Neural cell (in vitro differentiated cells): ENCODE data around the gene CCDC24. TPM values are rescaled to one million over a fixed set of nuclear protein-coding genes. Genes with fewer than 3 reads are reported as not detected.

Experiments used
- H2AFZ ChIP-seq: fragments of 200-600, 300-800 bp; sonication (generic), shearing (Covaris generic); 2 replicates; pipeline ENCODE4 v1.6.0; 2014; ENCODE audit warnings: low read depth, mild to moderate bottlenecking, antibody characterized with exemption, low read length, moderate library complexity
- H3F3A ChIP-seq: fragments of 200-600 bp; shearing (Covaris generic); 2 replicates; pipeline ENCODE4 v1.6.1; 2016; ENCODE audit warnings: mild to moderate bottlenecking, moderate library complexity, mixed read lengths, antibody characterized with exemption, low read length; ENCODE audit not compliant: insufficient read depth, poor library complexity, severe bottlenecking
- H3K27ac ChIP-seq: fragments of 200-600, 300-800 bp; sonication (generic), shearing (Covaris generic); 2 replicates; pipeline ENCODE4 v1.5.1; 2014; ENCODE audit warnings: mild to moderate bottlenecking, low read length, moderate library complexity
- H3K27me3 ChIP-seq: fragments of 300-800, 200-600 bp; sonication (generic), shearing (Covaris generic); 2 replicates; pipeline ENCODE4 v1.6.0; 2014; ENCODE audit warnings: mild to moderate bottlenecking, low read depth, low read length, moderate library complexity; ENCODE audit not compliant: insufficient read depth
- H3K36me3 ChIP-seq: fragments of 300-800, 200-600 bp; sonication (generic), shearing (Covaris generic); 2 replicates; pipeline ENCODE4 v1.5.1; 2014; ENCODE audit warnings: mild to moderate bottlenecking, antibody characterized with exemption, low read length, moderate library complexity; ENCODE audit not compliant: insufficient read depth
- H3K4me2 ChIP-seq: fragments of 300-800, 200-600 bp; sonication (generic), shearing (Covaris generic); 2 replicates; pipeline ENCODE4 v1.6.0; 2014; ENCODE audit warnings: mild to moderate bottlenecking, low read length
- H3K4me3 ChIP-seq: fragments of 300-800, 200-600 bp; sonication (generic), shearing (Covaris generic); 2 replicates; pipeline ENCODE4 v1.5.1; 2014; ENCODE audit warnings: mild to moderate bottlenecking, low read length, moderate library complexity
- H3K79me2 ChIP-seq: fragments of 200-600 bp; shearing (Covaris generic); replicated peaks from 2 replicates; pipeline ENCODE4 v1.6.0; 2014; ENCODE audit warnings: mild to moderate bottlenecking, low read length, moderate library complexity; ENCODE audit not compliant: insufficient read depth
- H3K9ac ChIP-seq: fragments of 300-800, 200-600 bp; sonication (generic), shearing (Covaris generic); 2 replicates; pipeline ENCODE4 v1.6.1; 2016; ENCODE audit warnings: mild to moderate bottlenecking, low read length, mixed read lengths
- H3K9me2 ChIP-seq: fragments of 200-600 bp; shearing (Covaris generic); 2 replicates; pipeline ENCODE4 v1.6.1; 2016; ENCODE audit warnings: mild to moderate bottlenecking, low read length, mixed read lengths; ENCODE audit not compliant: insufficient read depth
- H3K9me3 ChIP-seq: fragments of 200-600, 300-800 bp; sonication (generic), shearing (Covaris generic); 2 replicates; pipeline ENCODE4 v1.6.1; 2016; ENCODE audit warnings: mild to moderate bottlenecking, mixed run types, low read length, moderate library complexity, mixed read lengths
- H4K20me1 ChIP-seq: fragments of 200-600 bp; shearing (Covaris generic); 2 replicates; pipeline ENCODE4 v1.6.1; 2016; ENCODE audit warnings: mild to moderate bottlenecking, mixed run types; ENCODE audit not compliant: insufficient read depth
- EP300 ChIP-seq: fragments of 450-650 bp; conservative IDR thresholded peaks from 2 replicates; pipeline ENCODE4 v1.6.1; 2014; ENCODE audit warnings: antibody characterized with exemption, mild to moderate bottlenecking, moderate library complexity; ENCODE audit not compliant: poor library complexity, severe bottlenecking
- EZH2 ChIP-seq: fragments of 200-600, 300-800 bp; shearing (Covaris generic), sonication (generic); IDR thresholded peaks from 2 replicates; pipeline ENCODE4 v1.6.1; 2014; ENCODE audit warnings: antibody characterized with exemption, low read length, borderline replicate concordance, mild to moderate bottlenecking; ENCODE audit not compliant: insufficient read depth, poor library complexity, severe bottlenecking
- MXI1 ChIP-seq: fragments of 450-650 bp; conservative IDR thresholded peaks from 2 replicates; pipeline ENCODE4 v1.6.1; 2014; ENCODE audit warnings: antibody characterized with exemption, mild to moderate bottlenecking; ENCODE audit not compliant: poor library complexity, severe bottlenecking
- POLR2AphosphoS5 ChIP-seq: IDR thresholded peaks from 2 replicates; pipeline ENCODE4 v1.6.1; 2012
- RAD21 ChIP-seq: fragments of 450-650 bp; conservative IDR thresholded peaks from 2 replicates; pipeline ENCODE4 v1.6.1; 2014; ENCODE audit warnings: antibody characterized with exemption, mild to moderate bottlenecking, moderate library complexity
- SMC3 ChIP-seq: fragments of 450-650 bp; conservative IDR thresholded peaks from 2 replicates; pipeline ENCODE4 v1.6.1; 2014; ENCODE audit warnings: antibody characterized with exemption, mild to moderate bottlenecking, moderate library complexity; ENCODE audit not compliant: poor library complexity
- TAF1 ChIP-seq: IDR thresholded peaks from 2 replicates; pipeline ENCODE4 v1.6.1; 2012; ENCODE audit warnings: low read depth
- polyA plus RNA-seq: library from polyadenylated mRNA; depleted of rRNA; stranded (reverse); fragments of >200 nt; gene quantifications from 2 replicates; pipeline ENCODE4 v1.2.3, GENCODE V29; 2014
- TF ChIP-seq, protein P1 (sequence below): fragments of 450-650 bp; IDR thresholded peaks from 2 replicates; pipeline ENCODE4 v1.5.1; 2014; ENCODE audit warnings: antibody characterized with exemption, mild to moderate bottlenecking, moderate library complexity; ENCODE audit not compliant: poor library complexity, severe bottlenecking
- TF ChIP-seq, protein P2 (sequence below): IDR thresholded peaks from 2 replicates; pipeline ENCODE4 v1.6.1; 2012; ENCODE audit warnings: borderline replicate concordance

CCDC24 gene
- polyA plus RNA-seq, 1 donor from 2014 or later: 16.5 TPM

DNA sequence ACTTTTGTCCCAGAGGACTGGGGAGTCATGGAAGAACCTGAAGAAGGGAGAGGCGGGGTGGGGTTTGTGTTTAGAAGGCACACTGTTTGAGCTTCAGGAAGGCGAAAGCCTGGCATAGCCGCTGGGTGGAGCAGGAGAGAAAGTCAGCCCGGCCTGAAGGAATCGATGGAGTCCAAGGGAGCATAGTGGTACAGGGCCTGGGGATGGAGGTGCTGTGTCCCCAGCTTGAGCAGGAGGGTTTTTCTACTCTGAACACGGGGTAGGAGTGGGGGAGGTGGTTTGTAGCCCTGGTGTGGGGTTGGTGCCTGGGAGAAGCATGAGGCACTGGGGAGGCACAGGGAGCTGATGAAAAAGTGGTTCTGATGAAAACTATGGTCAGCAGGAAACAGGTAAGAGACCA is 4.7 kb upstream of the CCDC24 start:
- H3K9me3 ChIP-seq: no peaks in the 10 kb centered on the region
- H3K27ac ChIP-seq: no peak overlapping the region
- H4K20me1 ChIP-seq: no peaks in the 10 kb centered on the region
- no peaks in the 10 kb centered on the region for H3K9me2 ChIP-seq
- no peak overlapping the region for H3K9ac ChIP-seq
- no peak overlapping the region for H3K4me2 ChIP-seq
- no peak overlapping the region for H3K4me3 ChIP-seq
- H2AFZ ChIP-seq: no peak overlapping the region
- H3K27me3 ChIP-seq: no peaks in the 10 kb centered on the region
- TF ChIP-seq EZH2: no peak
- TF ChIP-seq, protein P1, sequence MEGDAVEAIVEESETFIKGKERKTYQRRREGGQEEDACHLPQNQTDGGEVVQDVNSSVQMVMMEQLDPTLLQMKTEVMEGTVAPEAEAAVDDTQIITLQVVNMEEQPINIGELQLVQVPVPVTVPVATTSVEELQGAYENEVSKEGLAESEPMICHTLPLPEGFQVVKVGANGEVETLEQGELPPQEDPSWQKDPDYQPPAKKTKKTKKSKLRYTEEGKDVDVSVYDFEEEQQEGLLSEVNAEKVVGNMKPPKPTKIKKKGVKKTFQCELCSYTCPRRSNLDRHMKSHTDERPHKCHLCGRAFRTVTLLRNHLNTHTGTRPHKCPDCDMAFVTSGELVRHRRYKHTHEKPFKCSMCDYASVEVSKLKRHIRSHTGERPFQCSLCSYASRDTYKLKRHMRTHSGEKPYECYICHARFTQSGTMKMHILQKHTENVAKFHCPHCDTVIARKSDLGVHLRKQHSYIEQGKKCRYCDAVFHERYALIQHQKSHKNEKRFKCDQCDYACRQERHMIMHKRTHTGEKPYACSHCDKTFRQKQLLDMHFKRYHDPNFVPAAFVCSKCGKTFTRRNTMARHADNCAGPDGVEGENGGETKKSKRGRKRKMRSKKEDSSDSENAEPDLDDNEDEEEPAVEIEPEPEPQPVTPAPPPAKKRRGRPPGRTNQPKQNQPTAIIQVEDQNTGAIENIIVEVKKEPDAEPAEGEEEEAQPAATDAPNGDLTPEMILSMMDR: no peak
- TF ChIP-seq MXI1: no peak
- TF ChIP-seq POLR2AphosphoS5: no peak
- TF ChIP-seq EP300: no peak
- no peak for TF ChIP-seq RAD21
- no peaks in the 10 kb centered on the region for H3K79me2 ChIP-seq
- no peaks in the 10 kb centered on the region for H3F3A ChIP-seq
- H3K36me3 ChIP-seq: no peaks in the 10 kb centered on the region

- Histone ChIP-seq H4K20me1 (no peaks in the 10 kb centered on the region), H2AFZ (no peak overlapping the region), H3K36me3 (no peaks in the 10 kb centered on the region)
These were observed 4.1 kb upstream of the CCDC24 start for GRCh38 chr1:43987159-43987902.

More at GRCh38 chr1:43987159-43987902, 4.1 kb upstream of the CCDC24 start:
- Histone ChIP-seq H3K4me2 (no peak overlapping the region), H3K27ac (no peak overlapping the region), H3K27me3 (no peaks in the 10 kb centered on the region), H3F3A (no peaks in the 10 kb centered on the region), H3K4me3 (no peak overlapping the region), H3K9me2 (no peaks in the 10 kb centered on the region), H3K9me3 (no peaks in the 10 kb centered on the region), H3K9ac (no peak overlapping the region), H3K79me2 (no peaks in the 10 kb centered on the region)
- TF ChIP-seq RAD21: no peak
- TF ChIP-seq TAF1: no peak
- TF ChIP-seq, protein P1: no peak
- TF ChIP-seq EP300: no peak
- TF ChIP-seq SMC3: no peak
- TF ChIP-seq, protein P2, sequence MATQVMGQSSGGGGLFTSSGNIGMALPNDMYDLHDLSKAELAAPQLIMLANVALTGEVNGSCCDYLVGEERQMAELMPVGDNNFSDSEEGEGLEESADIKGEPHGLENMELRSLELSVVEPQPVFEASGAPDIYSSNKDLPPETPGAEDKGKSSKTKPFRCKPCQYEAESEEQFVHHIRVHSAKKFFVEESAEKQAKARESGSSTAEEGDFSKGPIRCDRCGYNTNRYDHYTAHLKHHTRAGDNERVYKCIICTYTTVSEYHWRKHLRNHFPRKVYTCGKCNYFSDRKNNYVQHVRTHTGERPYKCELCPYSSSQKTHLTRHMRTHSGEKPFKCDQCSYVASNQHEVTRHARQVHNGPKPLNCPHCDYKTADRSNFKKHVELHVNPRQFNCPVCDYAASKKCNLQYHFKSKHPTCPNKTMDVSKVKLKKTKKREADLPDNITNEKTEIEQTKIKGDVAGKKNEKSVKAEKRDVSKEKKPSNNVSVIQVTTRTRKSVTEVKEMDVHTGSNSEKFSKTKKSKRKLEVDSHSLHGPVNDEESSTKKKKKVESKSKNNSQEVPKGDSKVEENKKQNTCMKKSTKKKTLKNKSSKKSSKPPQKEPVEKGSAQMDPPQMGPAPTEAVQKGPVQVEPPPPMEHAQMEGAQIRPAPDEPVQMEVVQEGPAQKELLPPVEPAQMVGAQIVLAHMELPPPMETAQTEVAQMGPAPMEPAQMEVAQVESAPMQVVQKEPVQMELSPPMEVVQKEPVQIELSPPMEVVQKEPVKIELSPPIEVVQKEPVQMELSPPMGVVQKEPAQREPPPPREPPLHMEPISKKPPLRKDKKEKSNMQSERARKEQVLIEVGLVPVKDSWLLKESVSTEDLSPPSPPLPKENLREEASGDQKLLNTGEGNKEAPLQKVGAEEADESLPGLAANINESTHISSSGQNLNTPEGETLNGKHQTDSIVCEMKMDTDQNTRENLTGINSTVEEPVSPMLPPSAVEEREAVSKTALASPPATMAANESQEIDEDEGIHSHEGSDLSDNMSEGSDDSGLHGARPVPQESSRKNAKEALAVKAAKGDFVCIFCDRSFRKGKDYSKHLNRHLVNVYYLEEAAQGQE: no peak
